K562 (cell line): ENCODE measurements around the gene RAP1A. TPM values are rescaled to one million over a fixed set of nuclear protein-coding genes. Genes with fewer than 3 reads are reported as not detected.

ENCODE experiments used
- ARHGAP35 ChIP-seq: fragments of 450-650 bp; IDR thresholded peaks from 2 replicates; pipeline ENCODE4 v1.6.1; 2018; ENCODE audit not compliant: partially characterized antibody
- BRF2 ChIP-seq: IDR thresholded peaks from 3 replicates; pipeline ENCODE4 v1.6.1; 2011; ENCODE audit warnings: borderline replicate concordance, mild to moderate bottlenecking; ENCODE audit not compliant: insufficient read length, insufficient read depth
- CSDE1 ChIP-seq, 2 experiments: fragments of 450-650 bp; IDR thresholded peaks; 2 replicates each; pipeline ENCODE4 v1.6.1; 2016; ENCODE audit warnings: mild to moderate bottlenecking in 1 of 2
- CTBP1 ChIP-seq: fragments of 450-650 bp; IDR thresholded peaks from 2 replicates; pipeline ENCODE4 v1.6.1; 2016; ENCODE audit warnings: borderline replicate concordance
- ETV1 ChIP-seq: fragments of 450-650 bp; conservative IDR thresholded peaks from 2 replicates; pipeline ENCODE4 v1.6.1; 2016; ENCODE audit warnings: missing genetic modification characterization, control low read depth, low read depth, missing compliant biosample characterization
- KLF13 ChIP-seq: fragments of 450-650 bp; IDR thresholded peaks from 2 replicates; pipeline ENCODE4 v1.6.1; 2016; ENCODE audit warnings: missing genetic modification characterization, low read depth, mild to moderate bottlenecking, missing compliant biosample characterization, moderate library complexity, borderline replicate concordance
- MTA1 ChIP-seq: fragments of 450-650 bp; IDR thresholded peaks from 2 replicates; pipeline ENCODE4 v1.6.1; 2017; ENCODE audit warnings: borderline replicate concordance
- NFXL1 ChIP-seq: fragments of 450-650 bp; formaldehyde crosslinking; IDR thresholded peaks from 2 replicates; pipeline ENCODE4 v1.4.0; 2021; ENCODE audit warnings: mild to moderate bottlenecking
- PHTF2 ChIP-seq: fragments of 250-450 bp; sonication (Bioruptor Pico); IDR thresholded peaks from 2 replicates; pipeline ENCODE4 v1.5.0; 2021; ENCODE audit warnings: mild to moderate bottlenecking
- PRDM10 ChIP-seq: fragments of 450-650 bp; IDR thresholded peaks from 2 replicates; pipeline ENCODE4 v1.6.1; 2018; ENCODE audit not compliant: partially characterized antibody
- PURB ChIP-seq: sonication (generic); formaldehyde crosslinking; IDR thresholded peaks from 2 replicates; pipeline ENCODE4 v1.9.0; 2021; ENCODE audit warnings: low read depth, mild to moderate bottlenecking, missing genetic modification reagents
- RAD21 ChIP-seq, 2 experiments: fragments of 250-450 bp in 1 of 2; fragments of 450-650 bp in 1 of 2; sonication (Bioruptor Pico) in 1 of 2; formaldehyde crosslinking in 1 of 2; IDR thresholded peaks in 1 of 2; conservative IDR thresholded peaks in 1 of 2; 2 replicates each; pipeline versions ENCODE4 v1.4.0 to v1.8.0; 2020 to 2022; ENCODE audit warnings: mild to moderate bottlenecking in 2 of 2, moderate library complexity in 1 of 2
- SAP30 ChIP-seq: fragments of 200-600 bp; sonication (generic); IDR thresholded peaks from 2 replicates; pipeline ENCODE4 v1.6.1; 2012; ENCODE audit warnings: borderline replicate concordance, low read depth, mild to moderate bottlenecking, moderate library complexity, low read length, control low read depth, inconsistent platforms; ENCODE audit not compliant: insufficient read depth, poor library complexity, severe bottlenecking
- SMARCA4 ChIP-seq: fragments of 450-650 bp; IDR thresholded peaks from 2 replicates; pipeline ENCODE4 v1.6.1; 2016
- SPI1 ChIP-seq: IDR thresholded peaks from 2 replicates; pipeline ENCODE4 v1.6.1; 2011; ENCODE audit warnings: low read depth, low read length, control low read depth, borderline replicate concordance
- SRSF1 ChIP-seq: fragments of 200-400 bp; formaldehyde crosslinking; IDR thresholded peaks from 2 replicates; pipeline ENCODE4 v1.6.1; 2017; ENCODE audit warnings: mild to moderate bottlenecking, low read depth, low read length, moderate library complexity
- ZNF12 ChIP-seq: sonication (generic); formaldehyde crosslinking; IDR thresholded peaks from 2 replicates; pipeline ENCODE4 v1.4.0; 2020; ENCODE audit warnings: mild to moderate bottlenecking, missing genetic modification reagents
- ZNF41 ChIP-seq: fragments of 250-450 bp; sonication (Bioruptor Pico); conservative IDR thresholded peaks from 2 replicates; pipeline ENCODE4 v1.4.0; 2020; ENCODE audit warnings: mild to moderate bottlenecking
- ZNF445 ChIP-seq: fragments of 250-450 bp; sonication (Bioruptor Pico); IDR thresholded peaks from 2 replicates; pipeline ENCODE4 v1.4.0; 2020; ENCODE audit warnings: low read depth, mild to moderate bottlenecking, moderate library complexity
- ZNF695 ChIP-seq: fragments of 450-650 bp; formaldehyde crosslinking; IDR thresholded peaks from 2 replicates; pipeline ENCODE4 v1.4.0; 2020; ENCODE audit warnings: mild to moderate bottlenecking, moderate library complexity
- ZNF76 ChIP-seq: fragments of 250-450 bp; sonication (Bioruptor Pico); IDR thresholded peaks from 2 replicates; pipeline ENCODE4 v1.4.0; 2020; ENCODE audit warnings: mild to moderate bottlenecking, moderate library complexity, borderline replicate concordance
- polyA plus RNA-seq, 8 experiments: library from polyadenylated mRNA; depleted of rRNA in 4 of 8; stranded (reverse) in 5 of 8; unstranded in 3 of 8; fragments of >200 nt; fragmentation: Nextera tagmentation in 2 of 8; fragmentation: Illumina TruSeq in 1 of 8; extraction: Ambion mirVana in 2 of 8; extraction: Trizol in 1 of 8; gene quantifications; 2 replicates each; pipeline versions ENCODE4 v1.2.1 to v1.2.3, GENCODE V29; 2011 to 2014; ENCODE audit warnings: inconsistent platforms in 1 of 8, missing spikeins in 1 of 8
- total RNA-seq, 7 experiments: library from RNA; depleted of rRNA in 6 of 7; stranded (reverse); fragments of >200 nt in 6 of 7; fragmentation: Illumina TruSeq in 2 of 7; extraction: Trizol in 2 of 7; gene quantifications; 2 replicates each; pipeline versions ENCODE4 v1.2.1 to v1.2.3, GENCODE V29; 2011 to 2021; ENCODE audit warnings: low replicate concordance in 1 of 7

The RAP1A gene
- total and polyA plus RNA-seq, 9 of the 15 experiments (the other 6 are each of a cell fraction or from before 2014, with no cell fraction given) = 13.4 to 86.2 (median 32.5) TPM

GRCh38 chr1:111615870-111616715 lies 3.5 kb upstream of the RAP1A start (continued):
- no peak for TF ChIP-seq CSDE1 (IDR thresholded peaks at IDR 0.05)
- TF ChIP-seq SMARCA4 = no peak
- TF ChIP-seq RAD21 (CRISPR knock-in tag; conservative IDR thresholded peaks at IDR 0.05 in 1 of 2, IDR thresholded peaks at IDR 0.05 in 1 of 2) = no peak
- no peak for TF ChIP-seq ZNF12 (CRISPR knock-in tag)
- no peak for TF ChIP-seq SRSF1
- TF ChIP-seq PRDM10 = no peak
- TF ChIP-seq ARHGAP35 = no peak
- TF ChIP-seq ZNF695 (CRISPR knock-in tag) = no peak
- TF ChIP-seq SAP30 = no peak
- no peak for TF ChIP-seq KLF13 (tag)
- no peak for TF ChIP-seq ETV1 (tag)
- TF ChIP-seq ZNF445 (CRISPR knock-in tag) = no peak
- TF ChIP-seq SPI1 = peak; percentile 99
- TF ChIP-seq MTA1 = peak; percentile 23; the same call in 1 of the 2 replicates
- TF ChIP-seq CTBP1 = peak; percentile 61; the same call in 1 of the 2 replicates
- no peak for TF ChIP-seq BRF2
- TF ChIP-seq PHTF2 (CRISPR knock-in tag) = no peak
- no peak for TF ChIP-seq ZNF41 (CRISPR knock-in tag)
- TF ChIP-seq ZNF76 (CRISPR knock-in tag) = no peak
- no peak for TF ChIP-seq NFXL1 (CRISPR knock-in tag)
- no peak for TF ChIP-seq PURB
- TF ChIP-seq, all 486 proteins: peak for 9
